Measurements from ENCODE around the gene CABLES2.

- TF ChIP-seq EZH2phosphoT487 (IDR thresholded peaks at IDR 0.05; ENCODE audit: insufficient read depth, low read depth) (no peak), EZH2 (IDR thresholded peaks at IDR 0.05; ENCODE audit: insufficient read depth, poor library complexity, severe bottlenecking) (no peak)
Observed at GRCh38 chr20:62362590-62362940, 44.5 kb downstream of the CABLES2 start.

Data from GM23248 (cell line).